Right lung (tissue), 5 donors: ENCODE results near the gene C16orf54. TPM values are rescaled to one million over a fixed set of nuclear protein-coding genes. Genes with fewer than 3 reads are reported as not detected.
A peak's percentile ranks its signal among the peaks of the same experiment; 100 is the strongest.
"Not testable (repeated sequence)": the region's sequence is repeated elsewhere in the genome, so short reads cannot be mapped to it uniquely, and the experiment has no call there.

Source experiments
- DNase-seq, 2 donors: peaks; one replicate each; pipeline ENCODE4 v3.0.0-alpha.2; 2013
- polyA plus RNA-seq, 5 donors: library from polyadenylated mRNA; unstranded; fragments of 120-200 nt; gene quantifications; one replicate each; pipeline versions ENCODE4 v1.2.1 to v1.2.3, GENCODE V29; 2013; ENCODE audit warnings: inconsistent platforms in 1 of 5, low replicate concordance in 1 of 5; ENCODE audit not compliant: insufficient read length in 5 of 5, insufficient read depth in 1 of 5

The C16orf54 gene
- polyA plus RNA-seq, 5 donors: 0.43 to 0.78 (median 0.62) TPM

DNA sequence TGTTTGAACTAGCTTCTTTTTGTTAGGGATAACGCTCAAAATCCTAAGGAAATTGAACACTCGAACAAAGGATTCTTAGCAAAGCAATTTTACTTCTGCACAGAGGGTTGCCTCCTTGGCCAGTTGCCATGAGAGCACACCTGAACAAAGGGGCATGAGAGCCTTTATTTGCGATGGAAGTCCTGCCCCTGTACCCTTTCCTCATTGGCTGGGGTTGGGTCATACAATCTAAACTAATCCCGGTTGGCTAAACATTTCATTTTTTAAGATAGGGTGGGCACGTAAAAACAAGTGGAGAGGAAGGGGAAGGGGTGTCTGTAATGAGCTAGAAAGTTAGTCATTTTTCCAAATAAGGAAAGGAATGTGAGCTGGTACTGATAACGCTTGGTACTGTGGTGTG is 36.1 kb downstream of the C16orf54 start:
- not testable (repeated sequence) for DNase-seq

DNA sequence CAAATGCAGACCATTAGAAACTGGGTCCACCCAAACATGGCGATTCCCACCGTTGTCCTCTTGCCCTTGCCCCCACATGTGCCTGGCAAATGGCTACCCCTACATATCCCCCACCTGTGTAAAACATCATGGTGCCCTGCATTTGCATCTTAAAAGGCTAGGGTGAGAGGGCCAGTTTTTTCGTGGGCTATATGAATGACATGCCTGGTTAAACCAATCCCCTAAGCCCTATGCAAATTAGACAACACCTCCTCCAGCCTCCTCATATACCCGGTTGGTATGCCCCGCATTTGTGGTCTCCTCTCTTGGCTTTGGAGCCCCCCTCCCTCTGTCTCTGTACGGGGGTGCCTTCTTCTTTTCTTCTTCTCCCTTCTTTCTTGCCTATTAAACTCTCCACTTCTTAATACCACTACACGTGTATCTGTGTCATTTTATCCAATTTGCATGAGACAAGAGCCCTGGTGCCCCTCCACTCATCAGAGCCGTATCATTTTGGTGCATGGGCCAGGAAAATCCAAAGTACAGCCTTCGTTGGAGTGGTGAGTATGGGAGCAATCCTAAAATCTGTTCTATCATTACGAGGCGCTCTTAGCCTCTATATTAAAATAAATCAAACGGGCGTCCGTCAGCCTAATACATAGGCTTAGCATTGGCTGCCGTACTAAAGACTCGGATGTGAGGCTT is 36.7 kb downstream of the C16orf54 start:
- no peak for DNase-seq

DNA sequence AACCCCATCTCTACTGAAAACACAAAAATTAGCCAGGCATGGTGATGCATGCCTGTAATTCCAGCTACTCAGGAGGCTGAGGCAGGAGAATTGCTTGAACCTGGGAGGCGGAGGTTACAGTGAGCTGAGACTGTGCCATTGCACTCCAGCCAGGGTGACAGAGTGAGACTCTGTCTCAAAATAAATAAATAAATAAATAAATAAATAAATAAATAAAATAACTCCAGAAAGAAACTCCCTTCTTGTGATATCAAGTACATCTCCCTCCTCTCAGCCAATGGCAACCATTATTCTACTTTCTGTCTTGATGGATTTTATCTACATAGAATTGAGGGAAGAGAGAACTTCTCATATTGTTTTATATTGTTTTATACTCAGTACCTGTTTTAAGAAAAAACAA is 38.6 kb downstream of the C16orf54 start:
- not testable (repeated sequence) for DNase-seq

DNA sequence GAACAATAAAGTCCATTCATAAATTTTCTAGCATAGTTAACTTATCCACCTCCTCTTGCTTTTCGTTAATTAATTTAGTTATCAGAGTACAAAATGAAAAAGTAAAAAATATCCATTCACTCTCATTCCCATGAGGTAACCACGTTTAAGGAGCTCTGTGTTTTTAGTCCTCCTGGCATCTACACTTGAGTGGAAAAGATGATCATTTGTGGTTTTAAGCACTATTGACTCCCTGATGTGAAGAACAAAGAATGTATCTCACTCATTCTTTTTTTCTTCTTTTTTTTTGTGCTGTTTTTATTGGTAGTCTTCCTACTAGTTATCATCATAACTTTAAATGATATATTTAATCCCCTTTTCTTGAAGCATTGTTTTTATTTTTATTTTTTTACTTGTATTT is 40.8 kb downstream of the C16orf54 start:
- no peak for DNase-seq

DNA sequence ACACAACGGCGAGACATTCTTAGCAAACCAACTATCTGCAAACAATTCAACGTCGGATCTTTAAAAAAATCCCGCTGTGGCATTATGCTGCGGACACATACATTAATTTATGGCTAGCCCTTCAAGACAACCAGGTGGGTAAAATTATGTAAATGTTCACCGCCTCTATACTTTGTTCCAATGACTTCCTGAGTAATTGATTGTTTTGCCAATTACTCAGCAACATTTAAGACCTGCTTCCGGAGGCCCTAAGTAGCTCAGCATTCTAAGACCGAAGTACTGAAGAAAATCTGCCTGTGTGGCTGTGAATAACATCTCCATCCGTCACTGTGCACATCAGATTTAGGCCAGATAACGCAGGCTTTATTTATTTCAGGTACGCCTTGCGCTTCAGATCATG is 43.5 kb downstream of the C16orf54 start:
- no peak for DNase-seq

DNA sequence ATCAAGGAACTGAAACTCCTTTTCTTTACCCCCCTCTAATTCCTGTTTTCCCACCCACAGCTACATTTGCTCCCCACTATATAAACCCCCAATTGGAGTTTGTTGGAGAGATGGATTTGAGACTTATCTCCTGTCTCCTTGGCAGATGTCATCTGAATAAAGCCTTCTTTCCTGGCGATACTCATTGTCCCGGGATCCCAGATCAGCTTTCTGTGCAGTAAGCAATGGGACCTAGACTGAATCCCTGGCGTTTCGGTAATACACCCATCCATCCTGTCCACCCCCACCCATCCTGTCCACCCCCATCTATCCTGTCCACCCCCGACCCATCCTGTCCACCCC is 44.6 kb downstream of the C16orf54 start:
- no peak for DNase-seq

DNA sequence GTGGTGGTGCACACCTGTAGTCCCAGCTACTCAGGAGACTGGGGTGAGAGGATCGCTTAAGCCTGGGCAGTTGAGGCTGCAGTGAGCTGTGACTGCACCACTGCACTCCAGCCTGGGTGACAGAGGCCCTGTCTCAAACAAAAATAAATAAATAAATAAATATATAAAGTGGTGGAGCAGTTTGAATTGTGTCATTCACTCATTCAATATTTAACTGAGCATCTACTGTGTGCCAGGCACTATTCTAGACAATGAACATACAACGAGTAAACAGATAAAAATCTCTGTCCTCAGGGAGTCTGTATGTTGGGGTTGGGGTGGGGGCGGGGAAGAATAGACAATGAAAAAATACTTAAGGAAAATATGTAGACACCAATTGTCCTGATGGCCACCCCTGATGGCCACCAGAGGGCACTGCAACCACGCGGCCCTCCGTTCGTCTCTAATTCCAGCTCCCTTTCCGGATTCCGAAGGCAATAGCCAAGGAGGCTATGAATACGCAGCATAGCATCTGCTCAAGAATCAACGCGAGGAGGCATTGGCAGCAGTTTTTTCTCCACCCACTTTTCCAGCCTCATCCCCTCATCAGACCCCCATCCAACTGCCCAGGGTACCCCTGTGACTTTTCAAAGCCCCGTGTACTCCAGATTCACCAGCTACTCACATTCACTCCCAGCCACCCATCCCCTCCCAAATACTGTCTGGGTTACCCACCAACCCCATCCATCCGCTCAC is 45.4 kb downstream of the C16orf54 start:
- DNase-seq: peak; percentile 38 to 56

DNA sequence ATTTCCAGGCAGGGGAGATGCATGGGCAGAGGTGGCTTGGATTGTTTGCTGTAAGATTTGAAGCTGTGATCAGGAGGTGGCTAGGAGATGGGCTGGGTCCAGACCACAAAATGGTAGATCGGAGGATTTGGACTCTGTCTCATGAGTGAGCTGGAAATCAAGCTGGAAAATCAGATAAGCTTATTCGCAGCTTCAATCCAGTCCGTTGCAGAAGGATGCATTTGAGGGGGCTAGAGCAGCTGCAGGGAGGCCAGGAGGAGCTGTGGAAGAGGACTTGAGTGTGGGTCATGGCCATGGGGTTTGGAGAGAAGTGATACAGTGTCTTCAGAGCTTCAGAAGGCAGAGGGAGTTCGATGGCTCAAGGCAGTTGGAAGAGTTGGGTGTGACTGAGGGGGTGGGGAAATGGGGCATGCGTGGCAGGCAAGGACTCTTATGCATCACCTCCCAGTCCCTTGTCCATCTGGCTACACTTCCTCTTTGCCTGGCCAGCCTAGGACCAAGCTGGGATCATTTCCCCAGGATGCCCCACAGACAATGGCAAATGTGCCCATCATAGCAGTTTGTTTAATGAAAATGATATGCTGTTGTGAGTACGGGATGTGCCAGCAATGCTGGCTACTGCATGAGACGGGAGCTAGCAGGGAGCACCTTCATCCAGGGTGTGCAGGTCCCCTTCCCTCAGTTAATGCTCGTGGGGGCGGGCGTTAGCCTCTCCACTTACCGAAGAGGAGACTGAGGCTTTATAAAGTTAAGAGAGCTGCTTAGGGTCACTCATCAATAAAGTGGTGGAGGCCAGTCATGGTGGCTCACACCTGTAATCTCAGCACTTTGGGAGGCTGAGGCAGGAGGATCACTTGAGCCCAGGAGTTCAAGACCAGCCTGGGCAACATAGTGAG is 46.2 kb downstream of the C16orf54 start:
- DNase-seq: no peak

DNA sequence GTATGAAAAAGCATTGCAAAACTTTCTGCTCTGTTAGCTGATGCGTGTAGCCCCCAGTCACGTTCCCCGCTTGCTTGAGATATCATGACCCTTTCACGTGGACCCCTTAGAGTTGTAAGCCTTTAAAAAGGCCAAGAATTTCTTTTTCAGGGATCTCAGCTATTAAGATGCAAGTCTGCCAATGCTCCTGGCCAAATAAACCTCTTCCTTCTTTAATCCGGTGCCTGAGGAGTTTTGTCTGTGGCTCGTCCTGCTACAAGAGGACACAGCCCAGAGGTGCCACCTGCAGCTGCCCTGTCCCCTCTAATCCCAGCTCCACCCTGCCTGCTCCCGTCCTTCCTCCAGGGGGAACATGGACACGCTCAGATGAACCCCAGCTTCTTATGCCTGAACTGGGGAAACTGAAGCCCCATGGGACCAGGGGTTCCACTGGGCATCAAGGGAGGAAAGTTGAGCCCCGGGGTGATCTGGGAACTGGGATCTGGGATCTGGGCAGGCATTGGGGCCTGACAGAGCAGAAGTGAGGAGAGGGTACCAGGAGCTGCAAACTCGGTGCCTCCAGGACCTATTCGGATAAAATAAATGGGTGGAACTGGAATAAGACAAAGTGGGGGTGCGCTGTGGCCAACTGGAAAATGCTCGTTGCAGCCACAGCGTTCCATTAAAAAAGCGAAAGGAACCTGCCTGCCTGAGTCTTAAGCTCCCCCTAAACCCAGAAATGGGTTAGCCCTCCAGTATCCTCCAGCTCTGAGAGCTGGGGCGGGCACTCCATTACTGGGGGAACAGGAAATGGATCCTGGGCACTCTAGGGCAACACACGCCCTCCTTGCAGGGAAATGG is 47.1 kb downstream of the C16orf54 start:
- no peak for DNase-seq

DNA sequence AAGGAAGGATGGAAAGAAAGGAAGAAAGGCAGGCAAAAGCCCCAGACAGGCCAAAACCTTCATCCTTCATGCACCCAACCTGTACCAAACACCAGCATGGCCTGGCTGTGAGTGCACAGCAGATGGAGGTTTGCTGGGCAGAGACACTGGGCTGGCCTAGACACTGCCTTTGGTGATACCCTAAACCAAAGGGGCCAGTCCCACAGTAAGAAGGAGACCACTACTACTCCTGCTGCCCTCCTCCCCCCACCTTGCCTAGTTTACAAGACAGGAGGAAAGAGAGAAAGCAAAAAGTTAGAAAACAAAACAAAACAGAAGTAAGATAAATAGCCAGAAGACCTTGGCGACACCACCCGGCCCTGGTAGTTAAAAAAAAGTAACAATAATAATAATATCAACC is 47.7 kb downstream of the C16orf54 start:
- DNase-seq: no peak

DNA sequence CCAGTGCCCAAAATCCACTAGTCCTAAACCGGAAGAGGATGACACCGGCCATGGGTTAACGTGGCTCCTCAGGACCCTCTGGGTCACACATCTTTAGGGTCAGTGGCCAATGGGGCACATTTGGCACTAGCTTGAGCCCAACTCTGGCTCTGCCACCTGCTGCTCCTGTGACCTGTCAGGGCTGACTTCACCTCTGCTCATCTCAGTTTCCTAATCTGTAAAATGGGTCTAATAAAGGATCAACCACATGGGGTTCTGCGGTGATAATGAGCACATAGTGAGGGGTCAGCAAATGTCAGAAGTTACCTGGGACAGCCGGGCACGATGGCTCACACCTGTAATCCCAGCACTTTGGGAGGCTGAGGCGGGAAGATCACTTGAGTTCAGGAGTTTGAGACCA is 48.4 kb downstream of the C16orf54 start:
- no peak for DNase-seq

DNA sequence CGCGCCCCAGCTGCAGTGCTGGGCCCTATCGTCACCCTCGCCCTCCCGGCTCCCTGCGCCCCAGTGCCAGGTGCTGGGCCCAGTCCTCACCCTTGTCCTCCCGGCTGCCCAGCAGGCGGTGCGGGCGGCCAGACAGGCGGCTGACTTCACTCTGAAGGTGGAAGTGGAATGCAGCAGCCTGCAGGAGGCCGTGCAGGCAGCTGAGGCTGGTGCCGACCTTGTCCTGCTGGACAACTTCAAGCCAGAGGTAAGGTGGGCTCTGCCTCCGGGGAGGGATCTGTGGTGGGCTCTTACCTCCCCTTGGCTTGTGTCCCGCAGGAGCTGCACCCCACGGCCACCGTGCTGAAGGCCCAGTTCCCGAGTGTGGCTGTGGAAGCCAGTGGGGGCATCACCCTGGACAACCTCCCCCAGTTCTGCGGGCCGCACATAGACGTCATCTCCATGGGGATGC is 48.9 kb downstream of the C16orf54 start:
- no peak for DNase-seq

DNA sequence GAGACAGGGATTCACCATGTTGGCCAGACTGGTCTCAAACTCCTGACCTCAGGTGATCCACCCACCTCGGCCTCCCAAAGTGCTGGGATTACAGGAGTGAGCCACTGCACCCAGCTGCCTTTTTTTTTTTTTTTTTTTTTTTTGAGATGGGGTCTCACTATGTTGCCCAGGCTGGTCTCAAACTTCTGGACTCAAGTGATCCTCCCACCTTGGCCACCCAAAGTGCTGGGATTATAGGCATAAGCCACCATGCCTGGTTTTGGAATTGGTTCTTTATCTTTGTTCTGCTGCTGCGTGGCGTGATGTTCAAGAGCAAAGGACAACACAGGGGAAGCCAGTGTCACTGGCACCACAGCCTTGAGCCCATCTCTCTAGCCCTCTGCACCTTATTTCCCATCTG is 50.1 kb downstream of the C16orf54 start:
- DNase-seq: not testable (repeated sequence)

DNA sequence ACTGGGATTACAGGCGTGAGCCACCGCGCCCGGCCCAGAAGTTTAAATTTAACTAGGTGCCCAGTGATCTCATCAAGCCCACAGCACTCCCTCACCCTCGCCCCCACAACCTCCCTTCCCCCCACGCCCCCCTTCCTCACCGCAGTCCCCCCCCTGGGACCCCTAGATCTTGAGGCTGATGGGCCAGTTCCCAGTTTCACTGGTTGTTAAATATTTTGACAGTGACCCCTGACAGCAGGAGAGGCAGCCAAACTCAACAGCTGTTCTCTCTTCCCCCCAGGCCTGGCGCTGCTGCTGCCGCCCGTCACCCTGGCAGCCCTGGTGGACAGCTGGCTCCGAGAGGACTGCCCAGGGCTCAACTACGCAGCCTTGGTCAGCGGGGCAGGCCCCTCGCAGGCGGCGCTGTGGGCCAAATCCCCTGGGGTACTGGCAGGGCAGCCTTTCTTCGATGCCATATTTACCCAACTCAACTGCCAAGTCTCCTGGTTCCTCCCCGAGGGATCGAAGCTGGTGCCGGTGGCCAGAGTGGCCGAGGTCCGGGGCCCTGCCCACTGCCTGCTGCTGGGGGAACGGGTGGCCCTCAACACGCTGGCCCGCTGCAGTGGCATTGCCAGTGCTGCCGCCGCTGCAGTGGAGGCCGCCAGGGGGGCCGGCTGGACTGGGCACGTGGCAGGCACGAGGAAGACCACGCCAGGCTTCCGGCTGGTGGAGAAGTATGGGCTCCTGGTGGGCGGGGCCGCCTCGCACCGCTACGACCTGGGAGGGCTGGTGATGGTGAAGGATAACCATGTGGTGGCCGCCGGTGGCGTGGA is 51.2 kb downstream of the C16orf54 start:
- DNase-seq: peak; percentile 53 to 57

DNA sequence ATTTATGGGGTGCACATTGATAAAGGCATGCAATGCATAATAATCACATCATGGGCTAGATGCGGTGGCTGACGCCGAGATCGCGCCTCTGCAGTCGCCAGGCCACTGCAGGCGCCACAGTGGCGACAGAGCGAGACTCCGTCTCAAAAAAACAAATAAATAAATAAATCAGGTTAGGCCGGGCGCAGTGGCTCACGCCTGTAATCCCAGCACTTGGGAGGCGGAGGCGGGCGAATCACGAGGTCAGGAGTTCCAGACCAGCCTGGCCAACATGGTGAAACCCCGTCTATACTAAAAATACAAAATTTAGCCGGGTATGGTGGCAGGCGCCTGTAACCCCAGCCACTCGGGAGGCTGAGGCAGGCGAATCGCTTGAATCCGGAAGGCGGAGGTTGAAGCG is 53.2 kb downstream of the C16orf54 start:
- not testable (repeated sequence) for DNase-seq

Other genes starting within 250 kb of the C16orf54 start
- gene NPIPB12, start 239.6 kb downstream of the C16orf54 start, polyA plus RNA-seq: 10 to 100 TPM; 46.4 to 94.5 (median 55.4) TPM
- gene SPN, start 82.7 kb downstream of the C16orf54 start, polyA plus RNA-seq: 1 to 10 TPM; 1.9 to 2.9 (median 2.3) TPM
- 10 to 100 TPM; 41.9 to 70.9 (median 51.6) TPM for gene QPRT, start 66.8 kb downstream of the C16orf54 start, polyA plus RNA-seq
- under 1 TPM in 4 of 5 donors, not detected in 1; 0.04 to 0.18 (median 0.12) TPM for gene ZG16, start 32.3 kb upstream of the C16orf54 start, polyA plus RNA-seq
- 10 to 100 TPM; 51.0 to 84.4 (median 73.4) TPM for gene KIF22, start 44.8 kb upstream of the C16orf54 start, polyA plus RNA-seq
- 100 to 1,000 TPM; 231 to 333 (median 262) TPM for gene MAZ, start 60.5 kb upstream of the C16orf54 start, polyA plus RNA-seq
- gene PRRT2, start 66.2 kb upstream of the C16orf54 start, polyA plus RNA-seq: 10 to 100 TPM; 10.4 to 16.1 (median 12.8) TPM
- 10 to 100 TPM; 26.4 to 46.3 (median 31.3) TPM for gene PAGR1, start 70.2 kb upstream of the C16orf54 start, polyA plus RNA-seq
- gene MVP, start 74.5 kb upstream of the C16orf54 start, polyA plus RNA-seq: 10 to 100 TPM in 4 of 5 donors, 1 to 10 TPM in 1; 9.6 to 23.1 (median 14.0) TPM
- 10 to 100 TPM; 62.4 to 94.6 (median 84.3) TPM for gene CDIPT, start 117.2 kb upstream of the C16orf54 start, polyA plus RNA-seq
- gene SEZ6L2, start 153.6 kb upstream of the C16orf54 start, polyA plus RNA-seq: 1 to 10 TPM; 4.1 to 7.8 (median 5.2) TPM
- gene ASPHD1, start 154.5 kb upstream of the C16orf54 start, polyA plus RNA-seq: under 1 TPM; 0.41 to 0.94 (median 0.63) TPM
- gene KCTD13, start 180.2 kb upstream of the C16orf54 start, polyA plus RNA-seq: 10 to 100 TPM; 13.8 to 22.9 (median 21.4) TPM
- 100 to 1,000 TPM in 4 of 5 donors, 10 to 100 TPM in 1; 94.6 to 126 (median 108) TPM for gene TMEM219, start 216.1 kb upstream of the C16orf54 start, polyA plus RNA-seq
- 10 to 100 TPM; 42.8 to 66.2 (median 54.0) TPM for gene TAOK2, start 227.9 kb upstream of the C16orf54 start, polyA plus RNA-seq
- 10 to 100 TPM; 16.8 to 22.5 (median 19.8) TPM for gene HIRIP3, start 249.6 kb upstream of the C16orf54 start, polyA plus RNA-seq